HepG2 (cell line): ENCODE data around the gene POLR2J. TPM values are rescaled to one million over a fixed set of nuclear protein-coding genes. Genes with fewer than 3 reads are reported as not detected.
"Not testable (repeated sequence)": the region's sequence is repeated elsewhere in the genome, so short reads cannot be mapped to it uniquely, and the experiment has no call there.

Experiments used
- ATAC-seq: fragments of 200-7000 bp; cut with Tn5 transposase; 3 replicates; pipeline ENCODE4 v1.9.1; 2020; ENCODE audit warnings: mild to moderate bottlenecking, moderate library complexity
- BruUV-seq: library from RNA; stranded (reverse); fragments of 400-500 nt; replicated peaks from 2 replicates; lab custom pipeline; 2021; lab: Mats Ljungman, UMichigan
- CTCF ChIA-PET: fragments of 300-600 bp; formaldehyde crosslinking; extraction: SDS; loops from one replicate; lab custom pipeline; 2021; ENCODE audit warnings: low total read pairs, inconsistent platforms, low intra/inter-chr PET ratio; lab: Yijun Ruan, JAX
- POLR2A ChIA-PET: fragments of 350-600 bp; sonication (Branson Sonifier 250); formaldehyde crosslinking; loops from one replicate; lab custom pipeline; 2020; ENCODE audit warnings: antibody characterized with exemption, inconsistent platforms; lab: Yijun Ruan, JAX
- DNase-seq: peaks from one replicate; pipeline ENCODE4 v3.0.0-alpha.2; 2015; ENCODE audit warnings: low spot score
- FAIRE-seq: peaks from 3 replicates; lab custom pipeline; 2011; peaks lifted over from hg19 to GRCh38; lab: Jason Lieb, UNC
- H2AFZ ChIP-seq: one replicate; pipeline ENCODE4 v1.6.1; 2011; ENCODE audit warnings: low read length, inconsistent platforms
- H3K27ac ChIP-seq: fragments of 300-600 bp; 3 replicates; pipeline ENCODE4 v1.8.0; 2011; ENCODE audit warnings: mixed run types, mild to moderate bottlenecking, mixed read lengths, low read length, inconsistent platforms; ENCODE audit not compliant: insufficient read depth; ENCODE audit errors: extremely low read length
- H3K27me3 ChIP-seq, 2 experiments: fragments of 200-600 bp in 1 of 2; 2 replicates in 1 of 2; 3 replicates in 1 of 2; pipeline versions ENCODE4 v1.6.0 to v1.8.0; 2011; ENCODE audit warnings: low read length in 2 of 2, mild to moderate bottlenecking in 2 of 2, moderate library complexity in 2 of 2, inconsistent platforms in 1 of 2; ENCODE audit not compliant: insufficient read depth in 2 of 2, control insufficient read depth in 1 of 2
- H3K36me3 ChIP-seq, 2 experiments: fragments of 200-600 bp in 1 of 2; replicated peaks in 1 of 2; 2 replicates in 1 of 2; 3 replicates in 1 of 2; pipeline versions ENCODE4 v1.5.1 to v1.8.0; 2011; ENCODE audit warnings: low read length in 2 of 2, inconsistent platforms in 1 of 2; ENCODE audit not compliant: insufficient read depth in 2 of 2, control insufficient read depth in 1 of 2
- H3K4me1 ChIP-seq: 2 replicates; pipeline ENCODE4 v1.5.1; 2012; ENCODE audit warnings: low read length, inconsistent platforms; ENCODE audit not compliant: insufficient read depth
- H3K4me2 ChIP-seq: 2 replicates; pipeline ENCODE4 v1.6.0; 2011; ENCODE audit warnings: low read depth, low read length, inconsistent platforms
- H3K4me3 ChIP-seq, 3 experiments: fragments of 200-600 bp in 1 of 3; sonication (generic), shearing (Covaris generic) in 1 of 3; replicated peaks in 1 of 3; 2 replicates each; pipeline ENCODE4 v1.5.1; 2011 to 2016; ENCODE audit warnings: low read length in 3 of 3, inconsistent platforms in 2 of 3, low read depth in 2 of 3, mild to moderate bottlenecking in 2 of 3, control low read depth in 1 of 3, mixed read lengths in 1 of 3; ENCODE audit not compliant: insufficient read depth in 1 of 3
- H3K79me2 ChIP-seq: one replicate; pipeline ENCODE4 v1.6.1; 2011; ENCODE audit warnings: low read length, inconsistent platforms; ENCODE audit not compliant: insufficient read depth
- H3K9ac ChIP-seq: 2 replicates; pipeline ENCODE4 v1.6.0; 2011; ENCODE audit warnings: mild to moderate bottlenecking, low read depth, low read length, inconsistent platforms; ENCODE audit not compliant: insufficient read depth
- H3K9me3 ChIP-seq: 2 replicates; pipeline ENCODE4 v1.5.1; 2012; ENCODE audit warnings: mild to moderate bottlenecking, low read length
- H4K20me1 ChIP-seq: 2 replicates; pipeline ENCODE4 v1.6.0; 2011; ENCODE audit warnings: inconsistent platforms, mild to moderate bottlenecking, low read length, moderate library complexity; ENCODE audit not compliant: insufficient read depth
- WGBS: methylation state at CpG from one replicate; pipeline ENCODE4 v1.1.6; 2017; ENCODE audit warnings: low lambda C conversion rate; 5-methylcytosine and 5-hydroxymethylcytosine counted together
- in situ Hi-C: cut with HindIII; loops from 2 replicates; pipeline ENCODE4 v1.10.0; 2017; ENCODE audit warnings: low pct_unique_long_range_greater_than_20kb; ENCODE audit not compliant: extremely low pct_ligation_motif_present
- intact Hi-C: fragments of 100-400 bp; cut with micrococcal nuclease; formaldehyde crosslinking; loops from one replicate; pipeline ENCODE4 v1.10.0; 2022; ENCODE audit not compliant: unreplicated experiment
- polyA plus RNA-seq, 8 experiments: library from polyadenylated mRNA; depleted of rRNA in 3 of 8; stranded (reverse) in 7 of 8; unstranded in 1 of 8; fragments of >200 nt; fragmentation: Illumina TruSeq in 4 of 8; extraction: Trizol in 4 of 8; gene quantifications; 2 replicates each; pipeline versions ENCODE4 v1.2.1 to v1.2.3, GENCODE V29; 2011 to 2016; ENCODE audit warnings: low read depth in 4 of 8, missing spikeins in 1 of 8, mixed read lengths in 1 of 8; ENCODE audit not compliant: insufficient read depth in 1 of 8
- total RNA-seq, 5 experiments: library from RNA; depleted of rRNA; stranded (reverse); fragments of >200 nt; fragmentation: Illumina TruSeq; extraction: Trizol; gene quantifications; 2 replicates each; pipeline ENCODE4 v1.2.3, GENCODE V29; 2016; ENCODE audit warnings: low read depth in 1 of 5

POLR2J gene
- total and polyA plus RNA-seq, 2 of the 13 experiments (the other 11 are each of a cell fraction or from before 2014, with no cell fraction given) = 41.2 to 71.4 TPM

DNA sequence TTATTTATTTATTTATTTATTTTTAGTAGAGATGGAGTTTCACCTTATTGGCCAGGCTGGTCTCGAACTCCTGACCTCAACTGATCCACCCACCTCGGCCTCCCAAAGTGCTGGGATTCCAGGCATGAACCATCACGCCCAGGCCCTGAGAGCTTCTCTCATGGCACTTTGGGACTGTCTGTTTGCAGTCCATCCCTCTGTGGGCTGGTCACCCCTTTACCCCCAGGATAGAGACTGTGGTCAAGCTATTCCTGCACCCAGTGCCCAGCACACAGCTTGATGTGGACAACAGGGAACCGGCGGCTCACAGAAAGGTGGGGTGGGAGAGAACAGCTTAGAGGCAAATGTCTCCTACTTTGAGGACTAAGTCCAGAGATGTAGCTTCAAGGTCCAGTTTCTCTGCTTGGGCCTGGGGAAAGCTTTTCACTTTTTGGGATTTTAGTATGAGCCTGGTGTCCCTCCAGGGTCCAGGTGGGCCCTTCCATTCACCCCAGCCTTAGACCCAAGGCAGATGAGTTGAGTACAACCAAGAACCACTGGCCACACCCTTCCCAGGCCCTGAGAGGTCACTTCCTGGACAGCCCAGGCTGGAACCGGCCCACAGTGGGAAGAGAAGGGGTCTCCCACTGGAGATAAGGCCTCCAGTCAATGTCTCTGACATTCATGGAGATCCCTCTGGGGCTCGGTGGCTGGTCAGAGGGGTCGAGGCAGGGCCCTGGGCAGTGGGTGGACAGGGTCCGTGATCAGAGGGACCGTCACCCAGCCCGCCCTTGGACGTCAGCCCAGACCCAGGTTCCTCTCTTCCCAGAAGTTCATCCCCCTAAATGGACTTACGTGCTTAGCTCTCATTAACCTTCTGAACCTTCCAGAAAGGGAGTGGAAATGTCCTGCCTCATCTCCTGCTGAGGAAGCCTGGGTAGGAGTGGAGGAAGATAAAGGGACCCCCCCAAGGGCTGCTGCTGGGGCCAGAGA is 49.4 kb upstream of the POLR2J start:
- intact Hi-C loops, H4K20me1 ChIP-seq, H3K9ac ChIP-seq, H3K36me3 ChIP-seq, H3K4me2 ChIP-seq, DNase-seq, BruUV-seq, H3K79me2 ChIP-seq, H3K4me1 ChIP-seq, H3K27me3 ChIP-seq, CTCF ChIA-PET, H3K27ac ChIP-seq, POLR2A ChIA-PET, H3K4me3 ChIP-seq, FAIRE-seq, H2AFZ ChIP-seq, H3K9me3 ChIP-seq, in situ Hi-C loops: not testable (repeated sequence)
- 81% methylated on average over 5 of the region's 13 CpGs for WGBS
- ATAC-seq = peak; percentile 11

- H4K20me1 ChIP-seq, FAIRE-seq, H3K9ac ChIP-seq, H3K27ac ChIP-seq, CTCF ChIA-PET, H3K79me2 ChIP-seq, H3K36me3 ChIP-seq, H3K9me3 ChIP-seq, H3K4me3 ChIP-seq, H2AFZ ChIP-seq, H3K27me3 ChIP-seq, ATAC-seq, intact Hi-C loops, BruUV-seq, DNase-seq, H3K4me1 ChIP-seq, H3K4me2 ChIP-seq, in situ Hi-C loops, POLR2A ChIA-PET: not testable (repeated sequence)
- 73% methylated on average over 1 of the region's 8 CpGs for WGBS
Observed at GRCh38 chr7:102527182-102527581, 48.5 kb upstream of the POLR2J start.

GRCh38 chr7:102524803-102525202 is 46.1 kb upstream of the POLR2J start:
- CTCF ChIA-PET, in situ Hi-C loops, H3K27me3 ChIP-seq, H3K9me3 ChIP-seq, intact Hi-C loops, H3K4me3 ChIP-seq, H3K4me2 ChIP-seq, FAIRE-seq, H3K9ac ChIP-seq, H3K4me1 ChIP-seq, BruUV-seq, POLR2A ChIA-PET, H2AFZ ChIP-seq, H3K79me2 ChIP-seq, H3K27ac ChIP-seq, H3K36me3 ChIP-seq, H4K20me1 ChIP-seq, DNase-seq: not testable (repeated sequence)
- ATAC-seq = peak; percentile 10
- WGBS = no CpG with 5 or more reads among the region's 2 CpGs

- ATAC-seq, intact Hi-C loops, H3K9me3 ChIP-seq, H4K20me1 ChIP-seq, H3K4me3 ChIP-seq, H3K4me2 ChIP-seq, DNase-seq, H3K27ac ChIP-seq, H3K9ac ChIP-seq, H3K36me3 ChIP-seq, H3K79me2 ChIP-seq, H3K27me3 ChIP-seq, BruUV-seq, H2AFZ ChIP-seq, POLR2A ChIA-PET, FAIRE-seq, in situ Hi-C loops, H3K4me1 ChIP-seq, CTCF ChIA-PET: not testable (repeated sequence)
- WGBS = 36% methylated on average over 4 of the region's 5 CpGs
Observed at GRCh38 chr7:102520797-102521196, 42.1 kb upstream of the POLR2J start.
